GM21390 (cell line): ENCODE data around the gene WWTR1.

Experiments
- ATAC-seq: cut with Tn5 transposase; IDR thresholded peaks from one replicate; pipeline ENCODE4 v1.9.1; 2021; ENCODE audit not compliant: unreplicated experiment

WWTR1 gene

GRCh38 chr3:149655826-149656574 lies 1.8 kb downstream of the WWTR1 start:
- ATAC-seq, result no peak

- ATAC-seq, result no peak
Observed at GRCh38 chr3:149654188-149654601, 3.6 kb downstream of the WWTR1 start.

GRCh38 chr3:149653564-149653963 lies 4.3 kb downstream of the WWTR1 start:
- no peak for ATAC-seq

GRCh38 chr3:149653136-149653535 lies 4.7 kb downstream of the WWTR1 start:
- no peak for ATAC-seq

- no peak for ATAC-seq
Observed at GRCh38 chr3:149650828-149651227, 7.0 kb downstream of the WWTR1 start.

- no peak for ATAC-seq
Observed at GRCh38 chr3:149648525-149648924, 9.3 kb downstream of the WWTR1 start.

- no peak for ATAC-seq
Observed at GRCh38 chr3:149647812-149648211, 10.0 kb downstream of the WWTR1 start.

GRCh38 chr3:149647285-149647684 lies 10.5 kb downstream of the WWTR1 start:
- ATAC-seq, result no peak

- no peak for ATAC-seq
Observed at GRCh38 chr3:149646181-149646766, 11.6 kb downstream of the WWTR1 start.

- no peak for ATAC-seq
Observed at GRCh38 chr3:149643963-149644362, 13.9 kb downstream of the WWTR1 start.

GRCh38 chr3:149643482-149643798 lies 14.4 kb downstream of the WWTR1 start:
- ATAC-seq, result no peak

GRCh38 chr3:149640976-149641728 lies 16.7 kb downstream of the WWTR1 start:
- ATAC-seq, result no peak

- ATAC-seq, result no peak
Observed at GRCh38 chr3:149639093-149639486, 18.7 kb downstream of the WWTR1 start.

GRCh38 chr3:149638228-149639092 lies 19.4 kb downstream of the WWTR1 start:
- no peak for ATAC-seq

- ATAC-seq, result no peak
Observed at GRCh38 chr3:149635396-149635795, 22.4 kb downstream of the WWTR1 start.

- ATAC-seq, result no peak
Observed at GRCh38 chr3:149634573-149634972, 23.3 kb downstream of the WWTR1 start.

GRCh38 chr3:149634072-149634471 lies 23.8 kb downstream of the WWTR1 start:
- no peak for ATAC-seq

- no peak for ATAC-seq
Observed at GRCh38 chr3:149632225-149632624, 25.6 kb downstream of the WWTR1 start.

GRCh38 chr3:149630806-149631205 lies 27.0 kb downstream of the WWTR1 start:
- no peak for ATAC-seq

- no peak for ATAC-seq
Observed at GRCh38 chr3:149628957-149629670, 28.7 kb downstream of the WWTR1 start.

GRCh38 chr3:149626671-149627070 lies 31.2 kb downstream of the WWTR1 start:
- no peak for ATAC-seq
